ENCODE measurements around the gene SLC22A14. TPM values are rescaled to one million over a fixed set of nuclear protein-coding genes. Genes with fewer than 3 reads are reported as not detected.

Gene SLC22A14
- total RNA-seq, 1 experiment from 2014 or later, result 0.22 TPM

DNA sequence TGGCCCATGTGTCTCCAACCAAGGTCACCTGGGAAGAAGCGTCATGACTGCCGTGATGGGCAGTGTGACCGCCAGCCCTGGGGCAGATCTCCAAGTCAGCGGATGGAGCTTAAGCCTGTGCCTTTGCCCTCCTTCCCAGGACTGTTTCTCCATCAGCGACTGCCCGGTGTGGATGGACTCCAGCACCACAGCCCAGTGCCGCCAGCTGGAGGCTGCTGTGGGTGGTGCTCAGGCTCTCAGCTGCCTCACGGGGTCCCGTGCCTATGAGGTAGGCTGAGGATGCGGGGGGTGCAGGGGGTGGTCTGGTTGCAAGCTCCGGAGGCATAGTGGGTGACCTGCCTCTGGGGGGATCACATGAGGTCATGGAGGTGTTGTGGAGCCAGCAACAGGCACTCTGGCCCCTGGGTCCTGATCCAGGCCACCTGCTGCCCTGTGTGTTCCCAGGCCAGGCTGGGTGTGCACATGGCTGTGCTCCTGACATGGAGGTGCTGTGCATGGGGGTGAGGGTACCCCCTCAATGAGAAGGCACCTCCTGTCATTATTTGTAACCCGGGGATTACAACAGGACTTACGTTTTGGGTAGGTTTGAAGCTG lies 83.5 kb downstream of the SLC22A14 start:
- RAD21 ChIA-PET (ENCODE audit: low non-redundant PET in 1 of 2, low total read pairs in 2 of 2, uncharacterized antibody in 2 of 2, unreplicated experiment in 2 of 2), result no interaction called here
- no peaks in the 10 kb centered on the region for H3K4me1 ChIP-seq (ENCODE audit: control insufficient read depth in 1 of 2, insufficient read depth in 2 of 2, low read length in 2 of 2)

More for the DNA sequence above, 83.5 kb downstream of the SLC22A14 start:
- ChIA-PET CTCF (no interaction called here), POLR2A (no interaction called here)
- DNase-seq (ENCODE audit: low read depth, low spot score) (no peak), ATAC-seq (no peak)
- no peaks in the 10 kb centered on the region for H3K27me3 ChIP-seq (ENCODE audit: insufficient read depth, low read length)
- no peak overlapping the region for H3K4me2 ChIP-seq (ENCODE audit: low read length)
- H3K4me3 ChIP-seq (replicated peaks in 1 of 2; ENCODE audit: low read depth in 1 of 2, low read length in 2 of 2), result no peak overlapping the region
- intact Hi-C loops (cut with micrococcal nuclease), result no loop called here
- no peaks in the 10 kb centered on the region for H4K20me1 ChIP-seq (ENCODE audit: insufficient read depth)
- H3K36me3 ChIP-seq (ENCODE audit: control insufficient read depth in 1 of 2, insufficient read depth in 2 of 2, low read length in 2 of 2), result peaks cover 13 to 24% of the 10 kb centered on the region in 2 experiments; a peak in 3 of 4 replicates
- no peak overlapping the region for H3K9ac ChIP-seq (ENCODE audit: low read length)
- no peaks in the 10 kb centered on the region for H3K9me2 ChIP-seq (ENCODE audit: insufficient read depth)
- TF ChIP-seq YY1 (IDR thresholded peaks at IDR 0.05; ENCODE audit: extremely low read depth, insufficient replicate concordance, low read depth, low read length) (no peak), JUND (IDR thresholded peaks at IDR 0.05) (no peak), ELF1 (IDR thresholded peaks at IDR 0.05; ENCODE audit: borderline replicate concordance, low read depth) (no peak), CEBPB (IDR thresholded peaks at IDR 0.05; ENCODE audit: low read depth) (no peak), EZH2phosphoT487 (IDR thresholded peaks at IDR 0.05; ENCODE audit: borderline replicate concordance) (no peak), FOSL1 (IDR thresholded peaks at IDR 0.05; ENCODE audit: low read depth) (no peak), POLR2AphosphoS5 (IDR thresholded peaks at IDR 0.05; ENCODE audit: low read depth, low read length) (no peak), EGR1 (IDR thresholded peaks at IDR 0.05; ENCODE audit: low read depth) (no peak)
- TF ChIP-seq, protein P1, sequence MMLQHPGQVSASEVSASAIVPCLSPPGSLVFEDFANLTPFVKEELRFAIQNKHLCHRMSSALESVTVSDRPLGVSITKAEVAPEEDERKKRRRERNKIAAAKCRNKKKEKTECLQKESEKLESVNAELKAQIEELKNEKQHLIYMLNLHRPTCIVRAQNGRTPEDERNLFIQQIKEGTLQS (IDR thresholded peaks at IDR 0.05), result no peak
- TF ChIP-seq, protein P2, sequence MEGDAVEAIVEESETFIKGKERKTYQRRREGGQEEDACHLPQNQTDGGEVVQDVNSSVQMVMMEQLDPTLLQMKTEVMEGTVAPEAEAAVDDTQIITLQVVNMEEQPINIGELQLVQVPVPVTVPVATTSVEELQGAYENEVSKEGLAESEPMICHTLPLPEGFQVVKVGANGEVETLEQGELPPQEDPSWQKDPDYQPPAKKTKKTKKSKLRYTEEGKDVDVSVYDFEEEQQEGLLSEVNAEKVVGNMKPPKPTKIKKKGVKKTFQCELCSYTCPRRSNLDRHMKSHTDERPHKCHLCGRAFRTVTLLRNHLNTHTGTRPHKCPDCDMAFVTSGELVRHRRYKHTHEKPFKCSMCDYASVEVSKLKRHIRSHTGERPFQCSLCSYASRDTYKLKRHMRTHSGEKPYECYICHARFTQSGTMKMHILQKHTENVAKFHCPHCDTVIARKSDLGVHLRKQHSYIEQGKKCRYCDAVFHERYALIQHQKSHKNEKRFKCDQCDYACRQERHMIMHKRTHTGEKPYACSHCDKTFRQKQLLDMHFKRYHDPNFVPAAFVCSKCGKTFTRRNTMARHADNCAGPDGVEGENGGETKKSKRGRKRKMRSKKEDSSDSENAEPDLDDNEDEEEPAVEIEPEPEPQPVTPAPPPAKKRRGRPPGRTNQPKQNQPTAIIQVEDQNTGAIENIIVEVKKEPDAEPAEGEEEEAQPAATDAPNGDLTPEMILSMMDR (IDR thresholded peaks at IDR 0.05 in 2 of 3, conservative IDR thresholded peaks at IDR 0.05 in 1 of 3; ENCODE audit: borderline replicate concordance in 1 of 3, insufficient read depth in 1 of 3, low read depth in 2 of 3, low read length in 2 of 3), result no peak
- no peaks in the 10 kb centered on the region for H3K9me3 ChIP-seq (ENCODE audit: control insufficient read depth in 1 of 2, insufficient read depth in 1 of 2, low read depth in 1 of 2, low read length in 2 of 2)
- no TSS peak for BruUV-seq (replicated peaks)
- no peak overlapping the region for H2AFZ ChIP-seq (ENCODE audit: low read depth, low read length, poor library complexity, severe bottlenecking)
- H3K27ac ChIP-seq (ENCODE audit: low read depth, low read length), result no peak overlapping the region
- H3K79me2 ChIP-seq (ENCODE audit: insufficient read depth, low read length), result no peaks in the 10 kb centered on the region
